Common myeloid progenitor, CD34-positive (primary cell): Measurements from ENCODE around the gene SLC27A6.
"Not testable (repeated sequence)": the region's sequence is repeated elsewhere in the genome, so short reads cannot be mapped to it uniquely, and the experiment has no call there.

Source experiments
- CTCF ChIA-PET: fragments of 350-600 bp; sonication (Branson Sonifier 250); formaldehyde crosslinking; loops from one replicate; lab custom pipeline; 2021; ENCODE audit warnings: antibody characterized with exemption; lab: Charles Lee
- POLR2A ChIA-PET: fragments of 350-600 bp; sonication (Branson Sonifier 250); formaldehyde crosslinking; loops from one replicate; lab custom pipeline; 2021; ENCODE audit warnings: antibody characterized with exemption; lab: Charles Lee
- DNase-seq, 3 donors: peaks; one replicate each; pipeline versions ENCODE4 v3.0.0 to v3.0.0-alpha.2; 2013
- H3K27ac ChIP-seq, 2 experiments: 1 replicate in 1 of 2; 2 replicates in 1 of 2; pipeline ENCODE4 v1.7.0; 2013; ENCODE audit warnings: inconsistent platforms in 2 of 2, low read length in 2 of 2, mild to moderate bottlenecking in 2 of 2, low read depth in 1 of 2, moderate library complexity in 1 of 2; ENCODE audit not compliant: severe bottlenecking in 2 of 2, insufficient read depth in 1 of 2, poor library complexity in 1 of 2
- H3K27me3 ChIP-seq, 5 experiments: replicated peaks in 2 of 5; 1 replicate in 3 of 5; 2 replicates in 2 of 5; pipeline versions ENCODE4 v1.6.1 to v1.7.0; 2013; ENCODE audit warnings: low read length in 4 of 5, mild to moderate bottlenecking in 2 of 5, moderate library complexity in 2 of 5, inconsistent platforms in 1 of 5; ENCODE audit not compliant: insufficient read depth in 5 of 5, control insufficient read depth in 4 of 5
- H3K36me3 ChIP-seq, 4 experiments: 1 replicate in 2 of 4; 2 replicates in 2 of 4; pipeline versions ENCODE4 v1.6.1 to v1.7.0; 2013; ENCODE audit warnings: low read length in 3 of 4, control low read depth in 1 of 4, mild to moderate bottlenecking in 1 of 4; ENCODE audit not compliant: control insufficient read depth in 4 of 4, insufficient read depth in 4 of 4
- H3K4me1 ChIP-seq, 4 experiments: 1 replicate in 3 of 4; 2 replicates in 1 of 4; pipeline versions ENCODE4 v1.6.1 to v1.7.1; 2013; ENCODE audit warnings: low read length in 3 of 4, mild to moderate bottlenecking in 3 of 4, control low read depth in 1 of 4, inconsistent platforms in 1 of 4, moderate library complexity in 1 of 4; ENCODE audit not compliant: control insufficient read depth in 4 of 4, insufficient read depth in 4 of 4; ENCODE audit errors: control extremely low read depth in 1 of 4
- H3K4me3 ChIP-seq, 7 experiments: 1 replicate in 4 of 7; 2 replicates in 3 of 7; pipeline versions ENCODE4 v1.5.1 to v1.7.0; 2013; ENCODE audit warnings: mild to moderate bottlenecking in 7 of 7, low read length in 6 of 7, moderate library complexity in 6 of 7, inconsistent platforms in 2 of 7, low read depth in 2 of 7, control low read depth in 1 of 7; ENCODE audit not compliant: insufficient read depth in 4 of 7, control insufficient read depth in 1 of 7; ENCODE audit errors: extremely low read depth in 1 of 7
- H3K9me3 ChIP-seq, 5 experiments: 1 replicate in 4 of 5; 2 replicates in 1 of 5; pipeline versions ENCODE4 v1.6.1 to v1.7.1; 2013; ENCODE audit warnings: low read length in 4 of 5, mild to moderate bottlenecking in 2 of 5, inconsistent platforms in 1 of 5, low read depth in 1 of 5, moderate library complexity in 1 of 5; ENCODE audit not compliant: control insufficient read depth in 4 of 5, insufficient read depth in 2 of 5; ENCODE audit errors: control extremely low read depth in 1 of 5
- WGBS: methylation state at CpG from one replicate; pipeline ENCODE4 v1.1.5; 2013; ENCODE audit not compliant: insufficient coverage; 5-methylcytosine and 5-hydroxymethylcytosine counted together

Gene SLC27A6

GRCh38 chr5:128932232-128932631, 33.1 kb upstream of the SLC27A6 start:
- CTCF ChIA-PET, H3K4me3 ChIP-seq, H3K27ac ChIP-seq, POLR2A ChIA-PET, DNase-seq, H3K36me3 ChIP-seq, H3K27me3 ChIP-seq, H3K9me3 ChIP-seq: not testable (repeated sequence)
- 100% methylated on average over 1 of the region's 4 CpGs for WGBS
- H3K4me1 ChIP-seq: peaks cover 11 to 20% (median 15%) of the 10 kb centered on the region in 4 experiments

DNA sequence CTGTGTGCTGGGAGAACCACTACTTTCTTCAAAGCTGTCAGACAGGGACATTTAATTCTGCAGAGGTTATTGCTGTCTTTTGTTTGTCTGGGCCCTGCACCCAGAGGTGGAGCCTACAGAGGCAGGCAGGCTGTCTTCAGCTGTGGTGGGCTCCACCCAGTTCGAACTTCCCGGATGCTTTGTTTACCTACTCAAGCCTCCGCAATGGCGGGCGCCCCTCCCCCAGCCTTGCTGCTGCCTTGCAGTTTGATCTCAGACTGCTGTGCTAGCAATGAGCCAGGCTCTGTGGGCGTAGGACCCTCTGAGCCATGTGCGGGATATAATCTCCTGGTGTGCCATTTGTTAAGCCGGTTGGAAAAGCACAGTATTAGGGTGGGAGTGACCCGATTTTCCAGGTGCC, 22.2 kb upstream of the SLC27A6 start:
- H3K4me3 ChIP-seq, H3K4me1 ChIP-seq, DNase-seq, H3K27ac ChIP-seq, H3K27me3 ChIP-seq, H3K36me3 ChIP-seq, POLR2A ChIA-PET, H3K9me3 ChIP-seq, CTCF ChIA-PET: not testable (repeated sequence)
- WGBS: 100% methylated on average over 2 of the region's 9 CpGs

DNA sequence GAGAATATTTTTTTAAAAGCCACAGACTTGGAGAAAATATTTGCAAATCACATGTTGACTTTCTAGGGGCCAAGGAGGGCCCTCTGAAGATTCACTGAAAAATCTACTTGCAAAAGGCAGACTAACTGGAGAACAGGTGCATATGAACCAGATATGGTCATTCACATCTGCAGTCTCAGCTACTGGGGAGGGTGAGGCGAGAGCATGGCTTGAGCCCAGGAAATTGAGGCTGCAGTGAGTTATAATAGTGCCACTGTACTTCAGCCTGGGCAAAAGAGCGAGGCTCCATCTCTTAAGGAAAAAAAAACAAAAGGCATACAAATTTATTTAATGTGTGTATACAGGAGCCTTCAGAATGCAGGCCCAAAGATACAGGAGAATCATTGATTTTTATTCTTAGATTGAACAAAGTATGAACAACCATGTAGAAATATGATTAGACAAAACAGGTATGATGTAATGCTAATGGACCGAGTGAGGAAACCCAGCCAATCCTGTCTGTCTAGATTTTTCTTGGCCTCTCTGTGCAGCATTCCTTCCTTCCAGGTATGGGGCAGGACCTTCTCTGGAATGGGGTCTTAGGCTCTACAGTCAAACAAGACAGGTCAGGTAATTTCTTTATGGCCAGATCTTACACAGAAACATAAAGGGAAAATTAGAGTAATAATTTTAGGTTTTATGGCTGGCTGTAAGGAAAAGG, 15.3 kb upstream of the SLC27A6 start:
- DNase-seq: no peak
- Histone ChIP-seq H3K36me3 (no peaks in the 10 kb centered on the region), H3K9me3 (no peaks in the 10 kb centered on the region), H3K4me1 (no peaks in the 10 kb centered on the region), H3K27me3 (no peaks in the 10 kb centered on the region), H3K27ac (no peak overlapping the region), H3K4me3 (no peak overlapping the region)
- CTCF ChIA-PET: interaction anchor here (1.1 kb wide), 1 partner anchor 13 kb away, joined by 3 read pairs; no protein-coding TSS in a partner anchor
- POLR2A ChIA-PET: no interaction called here
- 94% methylated on average over 2 of the region's 3 CpGs for WGBS

- WGBS: 100% methylated on average over 2 of the region's 6 CpGs
- CTCF ChIA-PET: interaction anchor here (1.1 kb wide), 1 partner anchor 11 kb away, joined by 3 read pairs; no protein-coding TSS in a partner anchor
- not testable (repeated sequence) for H3K4me1 ChIP-seq, H3K27ac ChIP-seq, H3K27me3 ChIP-seq, H3K9me3 ChIP-seq, H3K36me3 ChIP-seq, DNase-seq, H3K4me3 ChIP-seq
- POLR2A ChIA-PET: interaction anchor here (0.5 kb wide), 1 partner anchor 126 kb away, joined by 4 read pairs; no protein-coding TSS in a partner anchor
Measured at GRCh38 chr5:128951301-128951700, 14.0 kb upstream of the SLC27A6 start.

DNA sequence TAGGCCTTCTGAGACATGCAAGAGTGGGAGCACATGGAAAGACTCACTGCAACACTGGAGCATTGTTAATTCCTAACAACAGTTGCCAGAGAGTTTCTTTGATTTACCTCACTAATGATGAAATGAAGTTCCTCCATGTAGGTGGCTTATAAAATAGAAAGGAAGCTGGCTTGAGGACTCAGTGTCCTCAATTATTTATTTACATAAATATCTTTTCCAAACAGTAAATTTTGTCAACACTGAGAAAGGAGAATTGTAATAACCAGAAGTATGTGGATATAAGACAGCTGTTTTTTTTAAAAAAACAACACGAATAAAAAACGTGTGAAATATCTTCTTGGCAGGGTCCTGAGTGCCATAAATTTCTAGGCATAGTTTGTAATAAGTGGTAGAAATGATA, 9.1 kb upstream of the SLC27A6 start:
- ChIA-PET POLR2A (no interaction called here), CTCF (no interaction called here)
- H3K4me3 ChIP-seq: no peak overlapping the region
- no peak overlapping the region for H3K27ac ChIP-seq
- no peaks in the 10 kb centered on the region for H3K4me1 ChIP-seq
- no CpG with 5 or more reads among the region's 2 CpGs for WGBS
- no peaks in the 10 kb centered on the region for H3K27me3 ChIP-seq
- peaks cover 0 to 2% (median 0%) of the 10 kb centered on the region in 5 experiments for H3K9me3 ChIP-seq
- DNase-seq: no peak
- H3K36me3 ChIP-seq: no peaks in the 10 kb centered on the region

DNA sequence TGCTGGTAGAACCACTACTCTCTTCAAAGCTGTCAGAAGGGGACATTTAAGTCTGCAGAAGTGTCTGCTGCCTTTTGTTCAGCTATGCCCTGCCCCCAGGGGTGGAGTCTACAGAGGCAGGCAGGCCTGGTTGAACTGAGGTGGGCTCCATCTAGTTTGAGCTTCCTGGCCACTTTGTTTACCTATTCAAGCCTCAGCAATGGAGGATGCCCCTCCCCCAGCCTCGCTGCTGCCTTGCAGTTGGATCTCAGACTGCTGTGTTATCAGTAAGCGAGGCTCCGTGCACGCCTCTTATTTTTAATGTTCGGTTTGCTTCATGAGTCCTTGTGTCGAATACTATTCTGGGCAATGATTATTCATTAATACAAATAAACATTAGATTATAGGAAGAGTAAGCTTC, 3.1 kb upstream of the SLC27A6 start:
- Histone ChIP-seq H3K27ac (no peak overlapping the region), H3K36me3 (no peaks in the 10 kb centered on the region), H3K4me1 (peaks cover 0 to 14% (median 8%) of the 10 kb centered on the region in 4 experiments), H3K4me3 (no peak overlapping the region), H3K27me3 (peaks cover 0 to 6% (median 0%) of the 10 kb centered on the region in 5 experiments), H3K9me3 (peaks cover 0 to 6% (median 0%) of the 10 kb centered on the region in 5 experiments)
- WGBS: 80% methylated on average over 1 of the region's 6 CpGs
- ChIA-PET POLR2A (no interaction called here), CTCF (interaction anchor here (0.8 kb wide), 1 partner anchor 11 kb away, joined by 3 read pairs; no protein-coding TSS in a partner anchor)
- DNase-seq: no peak

- H3K27ac ChIP-seq: no peak overlapping the region
- 78% methylated on average over 24 of the region's 24 CpGs for WGBS
- no peaks in the 10 kb centered on the region for H3K36me3 ChIP-seq
- ChIA-PET POLR2A (no interaction called here), CTCF (interaction anchor here (1.2 to 2.7 kb wide), 3 partner anchors 9 to 129 kb away, joined by 3 to 14 read pairs (median 4); partner anchors contain the start of gene ISOC1)
- H3K27me3 ChIP-seq: peaks cover 0 to 6% (median 0%) of the 10 kb centered on the region in 5 experiments
- DNase-seq: peak in 2 of 3 donors; percentile 7 to 22
- peaks cover 0 to 6% (median 0%) of the 10 kb centered on the region in 5 experiments for H3K9me3 ChIP-seq
- peak overlapping the region in 6 of 7 experiments; percentile 48 to 72 (median 62) for H3K4me3 ChIP-seq
- peaks cover 0 to 14% (median 8%) of the 10 kb centered on the region in 4 experiments for H3K4me1 ChIP-seq
Measured at GRCh38 chr5:128965638-128966302, 482 bp downstream of the SLC27A6 start.
